GM20431 (cell line): Measurements from ENCODE around the gene MDC1.

Source experiments
- in situ Hi-C: fragments of 300-500 bp; cut with MseI, MboI; formaldehyde crosslinking; loops from one replicate; pipeline ENCODE4 v1.15.0; 2020; ENCODE audit warnings: low sequenced_read_pairs; ENCODE audit not compliant: unreplicated experiment

Gene MDC1

GRCh38 chr6:30747902-30748769 lies 31.1 kb upstream of the MDC1 start:
- in situ Hi-C loops, result no loop called here

DNA sequence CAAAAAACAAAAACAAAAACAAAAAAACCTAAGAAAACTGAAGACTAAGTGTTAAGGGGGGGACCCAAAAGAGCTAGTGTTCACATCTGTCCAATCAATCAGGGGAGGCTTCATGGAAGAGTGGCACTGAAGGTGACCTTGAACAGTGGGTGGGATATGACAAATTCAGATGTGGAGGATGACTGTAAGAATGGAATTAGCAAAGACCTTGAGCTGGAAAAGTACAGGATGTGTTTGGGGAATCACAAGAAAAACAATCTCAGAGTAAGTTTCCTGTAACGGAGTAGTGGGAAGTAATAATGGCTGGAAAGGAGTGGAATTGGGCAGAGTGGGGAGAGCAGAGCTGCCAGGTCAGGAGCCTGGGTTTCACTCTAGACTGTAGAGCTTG lies 30.2 kb upstream of the MDC1 start:
- in situ Hi-C loops, result no loop called here

- in situ Hi-C loops, result no loop called here
Measured at GRCh38 chr6:30744054-30744805, 27.1 kb upstream of the MDC1 start, which contains the start of gene IER3. Gene IER3 (minus strand): TSS chr6:30744547. CDS start chr6:30744518, 29 bp downstream.

GRCh38 chr6:30743099-30744053 lies 26.3 kb upstream of the MDC1 start:
- in situ Hi-C loops, result no loop called here

GRCh38 chr6:30742316-30743098 lies 25.4 kb upstream of the MDC1 start, which contains the start of gene FLOT1:
Gene FLOT1 (minus strand): TSS chr6:30742687. CDS start chr6:30742189, 498 bp downstream.
- in situ Hi-C loops, result no loop called here

- in situ Hi-C loops, result no loop called here
Measured at GRCh38 chr6:30741789-30742315, 24.8 kb upstream of the MDC1 start.

DNA sequence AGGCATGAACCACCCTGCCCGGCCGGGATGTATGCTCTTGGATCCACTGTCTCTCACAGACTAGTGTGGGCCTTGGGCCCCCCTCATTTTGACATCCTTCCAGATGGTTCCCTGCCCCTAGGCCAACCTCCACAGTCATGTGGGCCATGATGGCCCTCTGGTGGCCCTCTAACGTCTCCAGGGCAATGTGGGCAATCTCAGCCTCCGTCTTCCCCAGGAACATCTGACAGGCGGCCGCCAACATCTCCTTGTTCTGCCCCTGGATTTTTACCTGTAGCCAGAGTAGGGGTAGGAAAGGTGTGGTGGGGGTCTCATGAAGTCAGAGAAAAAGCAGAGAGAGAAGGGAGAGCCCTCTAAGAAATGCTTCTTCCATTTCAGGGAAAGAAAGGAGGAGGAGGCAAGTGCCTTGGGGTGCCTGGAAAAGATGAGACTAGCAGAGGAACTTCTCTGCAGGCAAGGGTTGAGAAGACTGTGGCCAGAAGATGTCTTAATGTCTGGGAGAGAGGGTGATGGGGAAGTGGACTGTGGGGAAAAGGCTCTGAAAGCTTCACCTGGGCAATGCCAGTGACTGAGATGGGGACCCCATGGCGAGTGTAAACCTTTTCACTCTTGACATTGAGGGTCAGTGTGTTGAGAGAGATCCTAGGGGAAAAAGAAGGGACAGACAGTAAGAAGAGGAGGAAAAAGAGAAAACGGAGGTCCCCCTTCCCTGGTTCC lies 24.1 kb upstream of the MDC1 start:
- in situ Hi-C loops, result no loop called here

GRCh38 chr6:30740540-30740870 lies 23.4 kb upstream of the MDC1 start:
- in situ Hi-C loops, result no loop called here

DNA sequence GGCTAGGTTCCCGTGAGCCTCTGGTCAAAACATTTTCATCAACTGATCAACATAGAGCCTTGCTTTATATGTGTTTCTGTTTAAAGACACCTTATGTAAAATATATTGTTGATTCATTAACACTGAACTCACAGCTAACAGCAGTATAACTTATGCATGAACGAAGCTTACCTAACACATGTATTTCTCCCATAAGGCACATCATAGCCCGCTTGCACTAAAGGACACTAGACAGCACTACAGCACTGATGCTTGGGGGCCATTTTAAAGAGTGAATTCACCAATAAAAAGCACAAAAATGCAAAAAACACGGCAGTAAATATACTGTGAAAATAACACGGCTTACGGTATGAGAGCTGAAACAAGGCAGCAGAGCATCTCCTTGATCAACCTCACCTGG lies 21.5 kb upstream of the MDC1 start:
- in situ Hi-C loops, result no loop called here

GRCh38 chr6:30735668-30736314 lies 18.7 kb upstream of the MDC1 start:
- in situ Hi-C loops, result no loop called here

DNA sequence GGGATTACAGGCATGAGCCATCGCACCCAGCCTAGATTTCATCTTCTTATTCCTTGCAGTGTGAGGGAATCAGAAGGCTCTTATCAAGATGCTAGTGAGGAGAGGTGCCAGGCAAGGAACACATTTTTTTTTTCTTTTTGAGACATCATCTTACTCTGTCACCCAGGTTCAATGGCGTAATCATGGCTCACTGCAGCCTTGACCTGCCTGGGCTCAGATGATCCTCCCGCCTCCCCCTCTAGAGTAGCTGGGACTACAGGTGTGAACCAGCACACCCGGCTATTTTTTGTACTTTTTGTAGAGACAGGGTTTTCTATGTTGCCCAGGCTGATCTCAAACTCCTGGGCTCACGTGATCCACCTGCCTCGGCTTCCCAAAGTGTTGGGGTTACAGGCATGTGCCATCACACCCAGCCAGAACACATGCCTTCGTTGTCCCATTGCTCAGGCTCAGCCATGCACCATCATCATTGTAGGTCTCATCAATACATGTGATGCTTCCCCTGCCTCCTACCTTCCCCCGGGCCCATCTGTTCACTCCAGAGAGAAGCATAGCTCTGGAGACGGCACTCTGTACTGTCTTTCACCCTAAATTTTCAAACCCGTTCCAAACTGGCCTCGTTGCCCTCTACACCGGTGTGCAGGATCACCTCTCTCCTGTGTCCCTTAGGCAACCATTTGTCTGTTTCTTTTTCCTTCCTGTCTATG lies 15.3 kb upstream of the MDC1 start:
- in situ Hi-C loops, result no loop called here

- in situ Hi-C loops, result no loop called here
Measured at GRCh38 chr6:30730601-30731435, 13.7 kb upstream of the MDC1 start.

DNA sequence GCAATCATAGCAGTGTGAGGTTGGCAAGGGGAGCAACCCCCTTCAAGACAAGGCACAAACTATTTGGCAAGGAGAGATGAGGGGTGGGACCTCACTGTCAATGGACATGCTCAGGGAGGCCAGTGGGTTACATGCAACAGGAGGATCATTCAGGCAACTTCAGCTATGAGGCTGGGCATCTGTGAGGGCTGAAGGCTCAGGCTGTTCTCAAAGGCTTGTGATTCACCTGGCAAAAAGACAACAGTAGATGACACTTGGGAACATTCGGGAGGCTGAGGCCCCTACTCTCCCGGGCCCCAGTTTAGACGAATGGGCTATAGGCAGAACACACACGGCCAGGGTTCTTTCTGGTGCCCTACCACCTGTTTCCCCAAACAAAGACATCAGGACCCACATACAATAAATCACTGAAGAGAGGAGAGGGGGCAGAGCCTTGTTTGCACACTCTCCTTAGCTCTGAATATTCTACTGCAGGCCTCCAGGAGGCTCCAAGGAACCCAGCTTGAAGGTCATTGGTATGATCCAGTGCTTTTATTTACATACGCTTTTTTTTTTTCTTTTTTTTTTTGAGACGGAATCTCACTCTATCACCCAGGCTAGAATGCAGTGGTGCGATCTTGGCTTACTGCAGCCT lies 11.0 kb upstream of the MDC1 start:
- in situ Hi-C loops, result loop anchor here (5.0 kb wide), 1 partner anchor 51 kb away; no protein-coding TSS in a partner anchor

- in situ Hi-C loops, result loop anchor here (5.0 kb wide), 1 partner anchor 49 kb away; no protein-coding TSS in a partner anchor
Measured at GRCh38 chr6:30726506-30727413, 9.7 kb upstream of the MDC1 start.
